Upper lobe of right lung (tissue), 1 donor: ENCODE measurements around the gene CFAP100. TPM values are rescaled to one million over a fixed set of nuclear protein-coding genes. Genes with fewer than 3 reads are reported as not detected.

Source experiments
- ATAC-seq: fragments of 200-7000 bp; cut with Tn5 transposase; one replicate; pipeline ENCODE4 v1.9.1; 2020; ENCODE audit warnings: mild to moderate bottlenecking, moderate library complexity
- DNase-seq: peaks from one replicate; pipeline ENCODE4 v3.0.0-alpha.2; 2020
- H3K27ac ChIP-seq: fragments of 200-600 bp; one replicate; pipeline ENCODE4 v1.8.0; 2022
- H3K27me3 ChIP-seq: fragments of 200-600 bp; one replicate; pipeline ENCODE4 v1.8.0; 2022; ENCODE audit warnings: mild to moderate bottlenecking
- H3K36me3 ChIP-seq: fragments of 200-600 bp; one replicate; pipeline ENCODE4 v1.8.0; 2022
- H3K4me1 ChIP-seq: fragments of 200-600 bp; one replicate; pipeline ENCODE4 v1.8.0; 2022
- H3K4me3 ChIP-seq: fragments of 200-600 bp; one replicate; pipeline ENCODE4 v1.8.0; 2022; ENCODE audit warnings: mild to moderate bottlenecking
- H3K9me3 ChIP-seq: fragments of 200-600 bp; one replicate; pipeline ENCODE4 v1.8.0; 2022
- CTCF ChIP-seq: fragments of 200-600 bp; IDR thresholded peaks from one replicate; pipeline ENCODE4 v1.8.0; 2022; ENCODE audit warnings: antibody characterized with exemption
- intact Hi-C: fragments of 100-400 bp; cut with DNase I; formaldehyde crosslinking; loops from one replicate; pipeline ENCODE4 v1.11.0; 2022
- total RNA-seq: library from RNA; stranded (reverse); fragmentation: NEBNext Ultra II Directional; extraction: Animal tissue kit (Norgen Biotek cat#: 25700); gene quantifications from one replicate; pipeline ENCODE4 v1.2.1, GENCODE V29; 2021
- donor health status: DM: no; HTN: yes; CAD: no; lungs with severe emphysema.

The CFAP100 gene
- total RNA-seq, 1 donor from 2014 or later: not detected

GRCh38 chr3:126381966-126382365, 12.7 kb upstream of the CFAP100 start:
- no peaks in the 10 kb centered on the region for H3K27me3 ChIP-seq
- H3K4me3 ChIP-seq: no peak overlapping the region
- no peaks in the 10 kb centered on the region for H3K9me3 ChIP-seq
- no peak for DNase-seq
- no peak overlapping the region for H3K27ac ChIP-seq
- no peak for TF ChIP-seq CTCF
- intact Hi-C loops: no loop called here
- no peak for ATAC-seq
- no peaks in the 10 kb centered on the region for H3K36me3 ChIP-seq
- no peaks in the 10 kb centered on the region for H3K4me1 ChIP-seq

- ATAC-seq: peak; percentile 99
- H3K27me3 ChIP-seq: peaks cover 2% of the 10 kb centered on the region
- H3K27ac ChIP-seq: peak overlapping the region; percentile 87
- peak; percentile 91 for TF ChIP-seq CTCF
- H3K4me1 ChIP-seq: peaks cover 6% of the 10 kb centered on the region
- intact Hi-C loops: loop anchor here (5.0 kb wide), 1 partner anchor 127 kb away; no protein-coding TSS in a partner anchor
- no peaks in the 10 kb centered on the region for H3K9me3 ChIP-seq
- H3K36me3 ChIP-seq: no peaks in the 10 kb centered on the region
- DNase-seq: peak; percentile 96
- peak overlapping the region; percentile 45 for H3K4me3 ChIP-seq
These were observed 5.5 kb upstream of the CFAP100 start for GRCh38 chr3:126389112-126389793.

GRCh38 chr3:126389794-126390146, 4.9 kb upstream of the CFAP100 start:
- Histone ChIP-seq H3K27ac (no peak overlapping the region), H3K9me3 (no peaks in the 10 kb centered on the region), H3K4me1 (peaks cover 6% of the 10 kb centered on the region), H3K27me3 (peaks cover 8% of the 10 kb centered on the region), H3K36me3 (no peaks in the 10 kb centered on the region), H3K4me3 (no peak overlapping the region)
- no peak for TF ChIP-seq CTCF
- DNase-seq: no peak
- no peak for ATAC-seq
- intact Hi-C loops: loop anchor here (5.0 kb wide), 1 partner anchor 127 kb away; no protein-coding TSS in a partner anchor

GRCh38 chr3:126390201-126390600, 4.5 kb upstream of the CFAP100 start:
- peaks cover 6% of the 10 kb centered on the region for H3K4me1 ChIP-seq
- no peak overlapping the region for H3K27ac ChIP-seq
- DNase-seq (no peak), ATAC-seq (no peak)
- H3K36me3 ChIP-seq: no peaks in the 10 kb centered on the region
- intact Hi-C loops: no loop called here
- no peak overlapping the region for H3K4me3 ChIP-seq
- no peak for TF ChIP-seq CTCF
- peaks cover 12% of the 10 kb centered on the region for H3K27me3 ChIP-seq
- no peaks in the 10 kb centered on the region for H3K9me3 ChIP-seq

GRCh38 chr3:126390751-126391150, 4.0 kb upstream of the CFAP100 start:
- Histone ChIP-seq H3K4me3 (no peak overlapping the region), H3K4me1 (peaks cover 6% of the 10 kb centered on the region), H3K27me3 (peaks cover 13% of the 10 kb centered on the region), H3K9me3 (no peaks in the 10 kb centered on the region), H3K36me3 (no peaks in the 10 kb centered on the region), H3K27ac (no peak overlapping the region)
- intact Hi-C loops: no loop called here
- DNase-seq (no peak), ATAC-seq (no peak)
- no peak for TF ChIP-seq CTCF

GRCh38 chr3:126391631-126392030, 3.1 kb upstream of the CFAP100 start:
- no peak for DNase-seq
- no peak overlapping the region for H3K27ac ChIP-seq
- intact Hi-C loops: no loop called here
- no peaks in the 10 kb centered on the region for H3K9me3 ChIP-seq
- no peaks in the 10 kb centered on the region for H3K36me3 ChIP-seq
- peaks cover 6% of the 10 kb centered on the region for H3K4me1 ChIP-seq
- no peak for ATAC-seq
- peaks cover 13% of the 10 kb centered on the region for H3K27me3 ChIP-seq
- no peak overlapping the region for H3K4me3 ChIP-seq
- no peak for TF ChIP-seq CTCF
